WTC11 (cell line): ENCODE results near the gene GRK7. TPM values are rescaled to one million over a fixed set of nuclear protein-coding genes. Genes with fewer than 3 reads are reported as not detected.

ENCODE experiments used
- ATAC-seq: fragments of 200-7000 bp; cut with Tn5 transposase; 2 replicates; pipeline ENCODE4 v1.10.0; 2021; ENCODE audit warnings: mild to moderate bottlenecking, moderate library complexity
- CTCF ChIA-PET: fragments of 300-600 bp; sonication (Branson Sonifier 250); formaldehyde crosslinking; loops from one replicate; lab custom pipeline; 2021; ENCODE audit warnings: antibody characterized with exemption; lab: Charles Lee
- POLR2A ChIA-PET: fragments of 350-600 bp; sonication (Branson Sonifier 250); formaldehyde crosslinking; loops from one replicate; lab custom pipeline; 2021; ENCODE audit warnings: antibody characterized with exemption; lab: Charles Lee
- DNase-seq: peaks from one replicate; pipeline ENCODE4 v3.0.0; 2021; ENCODE audit warnings: low spot score
- H3K27ac Mint-ChIP-seq: 2 replicates; pipeline ENCODE4 v1.8.0; 2021; ENCODE audit warnings: mixed read lengths
- H3K27me3 Mint-ChIP-seq: 2 replicates; pipeline ENCODE4 v1.8.0; 2021; ENCODE audit warnings: low read depth, mild to moderate bottlenecking, moderate library complexity, mixed read lengths
- H3K36me3 Mint-ChIP-seq: 2 replicates; pipeline ENCODE4 v1.8.0; 2021; ENCODE audit warnings: mixed read lengths
- H3K4me1 Mint-ChIP-seq: 2 replicates; pipeline ENCODE4 v1.8.0; 2022; ENCODE audit warnings: mixed read lengths
- H3K4me3 Mint-ChIP-seq: 2 replicates; pipeline ENCODE4 v1.8.0; 2021; ENCODE audit warnings: mild to moderate bottlenecking, moderate library complexity, mixed read lengths
- H3K9me3 Mint-ChIP-seq: 2 replicates; pipeline ENCODE4 v1.8.0; 2021; ENCODE audit warnings: mixed read lengths
- ESRRA ChIP-seq: sonication (generic); formaldehyde crosslinking; IDR thresholded peaks from 2 replicates; pipeline ENCODE4 v1.8.1; 2022; ENCODE audit warnings: mild to moderate bottlenecking, missing genetic modification reagents, borderline replicate concordance
- GABPB1 ChIP-seq: sonication (generic); formaldehyde crosslinking; IDR thresholded peaks from 2 replicates; pipeline ENCODE4 v1.8.1; 2023; ENCODE audit warnings: mild to moderate bottlenecking, missing genetic modification reagents
- GRHL2 ChIP-seq: fragments of 250-450 bp; sonication (Bioruptor Pico); IDR thresholded peaks from 2 replicates; pipeline ENCODE4 v1.8.0; 2022; ENCODE audit warnings: mild to moderate bottlenecking, moderate library complexity; ENCODE audit not compliant: insufficient replicate concordance, severe bottlenecking
- HMGA2 ChIP-seq: fragments of 250-450 bp; sonication (Bioruptor Pico); IDR thresholded peaks from 2 replicates; pipeline ENCODE4 v1.4.0; 2021; ENCODE audit warnings: mild to moderate bottlenecking, moderate library complexity
- OVOL2 ChIP-seq: fragments of 250-450 bp; sonication (Bioruptor Pico); IDR thresholded peaks from 2 replicates; pipeline ENCODE4 v1.9.0; 2021; ENCODE audit warnings: mild to moderate bottlenecking, borderline replicate concordance
- ZBTB21 ChIP-seq: sonication (generic); formaldehyde crosslinking; IDR thresholded peaks from 2 replicates; pipeline ENCODE4 v1.8.1; 2023; ENCODE audit warnings: mild to moderate bottlenecking, missing genetic modification reagents, borderline replicate concordance
- ZNF121 ChIP-seq: sonication (generic); formaldehyde crosslinking; IDR thresholded peaks from 2 replicates; pipeline ENCODE4 v1.8.0; 2023; ENCODE audit warnings: missing genetic modification reagents
- ZNF317 ChIP-seq: sonication (generic); formaldehyde crosslinking; IDR thresholded peaks from 2 replicates; pipeline ENCODE4 v1.8.1; 2023; ENCODE audit warnings: low read depth, mild to moderate bottlenecking, moderate library complexity, missing genetic modification reagents, borderline replicate concordance
- total RNA-seq: library from RNA; stranded (reverse); gene quantifications from 3 replicates; pipeline ENCODE4 v1.2.3, GENCODE V29; 2021
- TF ChIP-seq, protein P1 (sequence below): sonication (generic); formaldehyde crosslinking; IDR thresholded peaks from 2 replicates; pipeline ENCODE4 v1.8.1; 2022; ENCODE audit warnings: low read depth, mild to moderate bottlenecking, moderate library complexity, missing genetic modification reagents, borderline replicate concordance
- TF ChIP-seq, protein P2 (sequence below): sonication (generic); formaldehyde crosslinking; conservative IDR thresholded peaks from 2 replicates; pipeline ENCODE4 v1.8.1; 2023; ENCODE audit warnings: mild to moderate bottlenecking, low read depth, missing genetic modification reagents, moderate library complexity
- TF ChIP-seq, protein P3 (sequence below): fragments of 250-450 bp; sonication (Bioruptor Pico); IDR thresholded peaks from 2 replicates; pipeline ENCODE4 v1.9.0; 2021; ENCODE audit warnings: mild to moderate bottlenecking
- TF ChIP-seq, protein P4 (sequence below): sonication (generic); formaldehyde crosslinking; IDR thresholded peaks from 2 replicates; pipeline ENCODE4 v1.8.0; 2022; ENCODE audit warnings: mild to moderate bottlenecking, missing genetic modification reagents
- TF ChIP-seq, protein P5 (sequence below): sonication (generic); formaldehyde crosslinking; IDR thresholded peaks from 2 replicates; pipeline ENCODE4 v1.8.0; 2023; ENCODE audit warnings: mild to moderate bottlenecking, missing genetic modification reagents

Gene GRK7
- total RNA-seq, 1 experiment from 2014 or later: not detected

DNA sequence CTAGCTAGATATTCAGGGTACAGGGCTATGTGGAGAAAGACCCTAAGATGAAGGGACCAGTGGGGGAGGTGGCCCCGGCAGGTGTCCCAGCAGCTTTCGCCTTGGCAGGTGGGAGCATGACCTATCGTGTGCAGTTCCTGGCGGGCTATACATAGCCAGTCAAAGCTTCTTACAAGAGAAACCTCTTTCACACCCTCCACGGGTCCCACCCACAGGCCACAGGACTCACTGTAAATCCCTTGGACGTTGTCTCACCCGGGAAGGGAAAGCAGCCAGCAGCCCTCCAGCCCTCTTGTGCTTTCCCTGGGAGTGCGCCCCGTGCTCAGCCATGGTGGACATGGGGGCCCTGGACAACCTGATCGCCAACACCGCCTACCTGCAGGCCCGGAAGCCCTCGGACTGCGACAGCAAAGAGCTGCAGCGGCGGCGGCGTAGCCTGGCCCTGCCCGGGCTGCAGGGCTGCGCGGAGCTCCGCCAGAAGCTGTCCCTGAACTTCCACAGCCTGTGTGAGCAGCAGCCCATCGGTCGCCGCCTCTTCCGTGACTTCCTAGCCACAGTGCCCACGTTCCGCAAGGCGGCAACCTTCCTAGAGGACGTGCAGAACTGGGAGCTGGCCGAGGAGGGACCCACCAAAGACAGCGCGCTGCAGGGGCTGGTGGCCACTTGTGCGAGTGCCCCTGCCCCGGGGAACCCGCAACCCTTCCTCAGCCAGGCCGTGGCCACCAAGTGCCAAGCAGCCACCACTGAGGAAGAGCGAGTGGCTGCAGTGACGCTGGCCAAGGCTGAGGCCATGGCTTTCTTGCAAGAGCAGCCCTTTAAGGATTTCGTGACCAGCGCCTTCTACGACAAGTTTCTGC lies 15.0 kb downstream of the GRK7 start (continued):
- TF ChIP-seq, protein P1, sequence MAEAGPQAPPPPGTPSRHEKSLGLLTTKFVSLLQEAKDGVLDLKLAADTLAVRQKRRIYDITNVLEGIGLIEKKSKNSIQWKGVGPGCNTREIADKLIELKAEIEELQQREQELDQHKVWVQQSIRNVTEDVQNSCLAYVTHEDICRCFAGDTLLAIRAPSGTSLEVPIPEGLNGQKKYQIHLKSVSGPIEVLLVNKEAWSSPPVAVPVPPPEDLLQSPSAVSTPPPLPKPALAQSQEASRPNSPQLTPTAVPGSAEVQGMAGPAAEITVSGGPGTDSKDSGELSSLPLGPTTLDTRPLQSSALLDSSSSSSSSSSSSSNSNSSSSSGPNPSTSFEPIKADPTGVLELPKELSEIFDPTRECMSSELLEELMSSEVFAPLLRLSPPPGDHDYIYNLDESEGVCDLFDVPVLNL: no peak
- TF ChIP-seq, protein P2, sequence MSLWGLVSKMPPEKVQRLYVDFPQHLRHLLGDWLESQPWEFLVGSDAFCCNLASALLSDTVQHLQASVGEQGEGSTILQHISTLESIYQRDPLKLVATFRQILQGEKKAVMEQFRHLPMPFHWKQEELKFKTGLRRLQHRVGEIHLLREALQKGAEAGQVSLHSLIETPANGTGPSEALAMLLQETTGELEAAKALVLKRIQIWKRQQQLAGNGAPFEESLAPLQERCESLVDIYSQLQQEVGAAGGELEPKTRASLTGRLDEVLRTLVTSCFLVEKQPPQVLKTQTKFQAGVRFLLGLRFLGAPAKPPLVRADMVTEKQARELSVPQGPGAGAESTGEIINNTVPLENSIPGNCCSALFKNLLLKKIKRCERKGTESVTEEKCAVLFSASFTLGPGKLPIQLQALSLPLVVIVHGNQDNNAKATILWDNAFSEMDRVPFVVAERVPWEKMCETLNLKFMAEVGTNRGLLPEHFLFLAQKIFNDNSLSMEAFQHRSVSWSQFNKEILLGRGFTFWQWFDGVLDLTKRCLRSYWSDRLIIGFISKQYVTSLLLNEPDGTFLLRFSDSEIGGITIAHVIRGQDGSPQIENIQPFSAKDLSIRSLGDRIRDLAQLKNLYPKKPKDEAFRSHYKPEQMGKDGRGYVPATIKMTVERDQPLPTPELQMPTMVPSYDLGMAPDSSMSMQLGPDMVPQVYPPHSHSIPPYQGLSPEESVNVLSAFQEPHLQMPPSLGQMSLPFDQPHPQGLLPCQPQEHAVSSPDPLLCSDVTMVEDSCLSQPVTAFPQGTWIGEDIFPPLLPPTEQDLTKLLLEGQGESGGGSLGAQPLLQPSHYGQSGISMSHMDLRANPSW (CRISPR knock-in tag): no peak
- TF ChIP-seq ZNF317: no peak
- TF ChIP-seq GRHL2 (CRISPR knock-in tag): no peak
- no peak for TF ChIP-seq ZNF121 (CRISPR knock-in tag)
- TF ChIP-seq, protein P3, sequence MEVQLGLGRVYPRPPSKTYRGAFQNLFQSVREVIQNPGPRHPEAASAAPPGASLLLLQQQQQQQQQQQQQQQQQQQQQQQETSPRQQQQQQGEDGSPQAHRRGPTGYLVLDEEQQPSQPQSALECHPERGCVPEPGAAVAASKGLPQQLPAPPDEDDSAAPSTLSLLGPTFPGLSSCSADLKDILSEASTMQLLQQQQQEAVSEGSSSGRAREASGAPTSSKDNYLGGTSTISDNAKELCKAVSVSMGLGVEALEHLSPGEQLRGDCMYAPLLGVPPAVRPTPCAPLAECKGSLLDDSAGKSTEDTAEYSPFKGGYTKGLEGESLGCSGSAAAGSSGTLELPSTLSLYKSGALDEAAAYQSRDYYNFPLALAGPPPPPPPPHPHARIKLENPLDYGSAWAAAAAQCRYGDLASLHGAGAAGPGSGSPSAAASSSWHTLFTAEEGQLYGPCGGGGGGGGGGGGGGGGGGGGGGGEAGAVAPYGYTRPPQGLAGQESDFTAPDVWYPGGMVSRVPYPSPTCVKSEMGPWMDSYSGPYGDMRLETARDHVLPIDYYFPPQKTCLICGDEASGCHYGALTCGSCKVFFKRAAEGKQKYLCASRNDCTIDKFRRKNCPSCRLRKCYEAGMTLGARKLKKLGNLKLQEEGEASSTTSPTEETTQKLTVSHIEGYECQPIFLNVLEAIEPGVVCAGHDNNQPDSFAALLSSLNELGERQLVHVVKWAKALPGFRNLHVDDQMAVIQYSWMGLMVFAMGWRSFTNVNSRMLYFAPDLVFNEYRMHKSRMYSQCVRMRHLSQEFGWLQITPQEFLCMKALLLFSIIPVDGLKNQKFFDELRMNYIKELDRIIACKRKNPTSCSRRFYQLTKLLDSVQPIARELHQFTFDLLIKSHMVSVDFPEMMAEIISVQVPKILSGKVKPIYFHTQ (CRISPR knock-in tag): no peak
- TF ChIP-seq, protein P4, sequence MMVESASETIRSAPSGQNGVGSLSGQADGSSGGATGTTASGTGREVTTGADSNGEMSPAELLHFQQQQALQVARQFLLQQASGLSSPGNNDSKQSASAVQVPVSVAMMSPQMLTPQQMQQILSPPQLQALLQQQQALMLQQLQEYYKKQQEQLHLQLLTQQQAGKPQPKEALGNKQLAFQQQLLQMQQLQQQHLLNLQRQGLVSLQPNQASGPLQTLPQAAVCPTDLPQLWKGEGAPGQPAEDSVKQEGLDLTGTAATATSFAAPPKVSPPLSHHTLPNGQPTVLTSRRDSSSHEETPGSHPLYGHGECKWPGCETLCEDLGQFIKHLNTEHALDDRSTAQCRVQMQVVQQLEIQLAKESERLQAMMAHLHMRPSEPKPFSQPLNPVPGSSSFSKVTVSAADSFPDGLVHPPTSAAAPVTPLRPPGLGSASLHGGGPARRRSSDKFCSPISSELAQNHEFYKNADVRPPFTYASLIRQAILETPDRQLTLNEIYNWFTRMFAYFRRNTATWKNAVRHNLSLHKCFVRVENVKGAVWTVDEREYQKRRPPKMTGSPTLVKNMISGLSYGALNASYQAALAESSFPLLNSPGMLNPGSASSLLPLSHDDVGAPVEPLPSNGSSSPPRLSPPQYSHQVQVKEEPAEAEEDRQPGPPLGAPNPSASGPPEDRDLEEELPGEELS (CRISPR knock-in tag): no peak
- TF ChIP-seq OVOL2 (CRISPR knock-in tag): no peak
- TF ChIP-seq ESRRA (CRISPR knock-in tag): no peak
- TF ChIP-seq, protein P5, sequence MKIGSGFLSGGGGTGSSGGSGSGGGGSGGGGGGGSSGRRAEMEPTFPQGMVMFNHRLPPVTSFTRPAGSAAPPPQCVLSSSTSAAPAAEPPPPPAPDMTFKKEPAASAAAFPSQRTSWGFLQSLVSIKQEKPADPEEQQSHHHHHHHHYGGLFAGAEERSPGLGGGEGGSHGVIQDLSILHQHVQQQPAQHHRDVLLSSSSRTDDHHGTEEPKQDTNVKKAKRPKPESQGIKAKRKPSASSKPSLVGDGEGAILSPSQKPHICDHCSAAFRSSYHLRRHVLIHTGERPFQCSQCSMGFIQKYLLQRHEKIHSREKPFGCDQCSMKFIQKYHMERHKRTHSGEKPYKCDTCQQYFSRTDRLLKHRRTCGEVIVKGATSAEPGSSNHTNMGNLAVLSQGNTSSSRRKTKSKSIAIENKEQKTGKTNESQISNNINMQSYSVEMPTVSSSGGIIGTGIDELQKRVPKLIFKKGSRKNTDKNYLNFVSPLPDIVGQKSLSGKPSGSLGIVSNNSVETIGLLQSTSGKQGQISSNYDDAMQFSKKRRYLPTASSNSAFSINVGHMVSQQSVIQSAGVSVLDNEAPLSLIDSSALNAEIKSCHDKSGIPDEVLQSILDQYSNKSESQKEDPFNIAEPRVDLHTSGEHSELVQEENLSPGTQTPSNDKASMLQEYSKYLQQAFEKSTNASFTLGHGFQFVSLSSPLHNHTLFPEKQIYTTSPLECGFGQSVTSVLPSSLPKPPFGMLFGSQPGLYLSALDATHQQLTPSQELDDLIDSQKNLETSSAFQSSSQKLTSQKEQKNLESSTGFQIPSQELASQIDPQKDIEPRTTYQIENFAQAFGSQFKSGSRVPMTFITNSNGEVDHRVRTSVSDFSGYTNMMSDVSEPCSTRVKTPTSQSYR (CRISPR knock-in tag): no peak
- TF ChIP-seq GABPB1 (CRISPR knock-in tag): no peak

DNA sequence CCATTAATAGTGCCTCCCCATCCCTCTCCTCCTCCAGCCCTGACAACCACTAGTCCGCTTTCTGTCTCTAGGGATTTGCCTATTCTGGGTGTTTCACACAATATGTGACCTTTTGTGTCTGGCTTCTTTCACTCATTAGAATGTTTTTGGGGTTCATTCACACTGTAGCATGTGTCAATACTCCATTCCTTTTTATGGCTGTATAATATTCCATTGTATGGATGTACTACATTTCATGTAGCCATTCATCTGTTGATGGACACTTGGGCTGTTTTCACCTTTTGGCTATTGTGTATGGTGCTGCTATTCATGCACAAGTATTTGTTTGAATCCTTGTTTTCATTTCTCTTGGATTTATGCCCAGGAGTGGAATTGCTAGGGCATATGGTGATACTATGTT lies 16.5 kb downstream of the GRK7 start:
- H3K27me3 Mint-ChIP-seq: no peaks in the 10 kb centered on the region
- H3K4me3 Mint-ChIP-seq: no peak overlapping the region
- no peaks in the 10 kb centered on the region for H3K4me1 Mint-ChIP-seq
- TF ChIP-seq ZBTB21 (CRISPR knock-in tag): no peak
- TF ChIP-seq HMGA2 (CRISPR knock-in tag): no peak
- ATAC-seq: no peak
- H3K27ac Mint-ChIP-seq: no peak overlapping the region
- ChIA-PET CTCF (no interaction called here), POLR2A (no interaction called here)
- H3K9me3 Mint-ChIP-seq: peaks cover 7% of the 10 kb centered on the region
- no peaks in the 10 kb centered on the region for H3K36me3 Mint-ChIP-seq
- DNase-seq: no peak
